ENCODE results near the gene TMED4. TPM values are rescaled to one million over a fixed set of nuclear protein-coding genes. Genes with fewer than 3 reads are reported as not detected.

The TMED4 gene
- total and polyA plus RNA-seq, 2 experiments from 2014 or later, result 43.5 to 98.5 TPM

- Mint-ChIP-seq H3K4me3 (no peak overlapping the region), H3K27me3 (ENCODE audit: insufficient read depth, low read depth, poor library complexity) (peaks cover 11% of the 10 kb centered on the region), H3K27ac (no peak overlapping the region), H3K4me1 (peaks cover 19% of the 10 kb centered on the region), H3K9me3 (no peaks in the 10 kb centered on the region), H3K36me3 (ENCODE audit: low read depth) (peaks cover 14% of the 10 kb centered on the region)
- Histone ChIP-seq H3K27me3 (ENCODE audit: insufficient read depth) (no peaks in the 10 kb centered on the region), H4K20me1 (replicated peaks; ENCODE audit: insufficient read depth) (peaks cover 21% of the 10 kb centered on the region), H2AFZ (no peak overlapping the region), H3F3A (replicated peaks; ENCODE audit: low read depth) (no peaks in the 10 kb centered on the region), H3K4me2 (no peak overlapping the region), H3K4me1 (ENCODE audit: insufficient read depth) (peaks cover 18% of the 10 kb centered on the region), H3K36me3 (ENCODE audit: insufficient read depth) (no peaks in the 10 kb centered on the region; the same call in 1 of the 2 replicates), H3K79me2 (replicated peaks; ENCODE audit: insufficient read depth) (peaks cover 48% of the 10 kb centered on the region), H3K9me2 (ENCODE audit: insufficient read depth) (no peaks in the 10 kb centered on the region), H3K4me3 (no peak overlapping the region), H3K27ac (ENCODE audit: low read depth) (no peak overlapping the region)
- no peak for DNase-seq (ENCODE audit: low spot score)
- TF ChIP-seq STAT1 (IDR thresholded peaks at IDR 0.05; ENCODE audit: unreplicated experiment) (no peak), EZH2phosphoT487 (IDR thresholded peaks at IDR 0.05; ENCODE audit: unreplicated experiment) (no peak), CREB1 (CRISPR knock-in tag; IDR thresholded peaks at IDR 0.05; ENCODE audit: low read depth) (no peak), CTCF (conservative IDR thresholded peaks at IDR 0.05; ENCODE audit: low read depth in 2 of 2) (no peak), ETS1 (IDR thresholded peaks at IDR 0.05) (no peak), POLR2AphosphoS5 (IDR thresholded peaks at IDR 0.05; ENCODE audit: low read depth) (no peak), NANOG (IDR thresholded peaks at IDR 0.05; ENCODE audit: borderline replicate concordance) (no peak)
- ATAC-seq, result peak; percentile 51; the same call in 2 of the 3 replicates
Measured at GRCh38 chr7:44626620-44627019, 44.6 kb upstream of the TMED4 start.

- H3K36me3 ChIP-seq (ENCODE audit: insufficient read depth), result no peaks in the 10 kb centered on the region; the same call in 1 of the 2 replicates
- H3K9me3 Mint-ChIP-seq, result no peaks in the 10 kb centered on the region
- no peaks in the 10 kb centered on the region for H3K27me3 ChIP-seq (ENCODE audit: insufficient read depth)
- peaks cover 28% of the 10 kb centered on the region for H4K20me1 ChIP-seq (replicated peaks; ENCODE audit: insufficient read depth)
- no peak overlapping the region for H3K27ac Mint-ChIP-seq
- H3K4me1 Mint-ChIP-seq, result peaks cover 11% of the 10 kb centered on the region
- H3K79me2 ChIP-seq (replicated peaks; ENCODE audit: insufficient read depth), result peaks cover 49% of the 10 kb centered on the region
- H3K4me3 ChIP-seq, result no peak overlapping the region
- no peak overlapping the region for H3K4me3 Mint-ChIP-seq
- H3K4me2 ChIP-seq, result no peak overlapping the region
- no peak overlapping the region for H3K27ac ChIP-seq (ENCODE audit: low read depth)
- peaks cover 11% of the 10 kb centered on the region for H3K27me3 Mint-ChIP-seq (ENCODE audit: insufficient read depth, low read depth, poor library complexity)
- H3K9me2 ChIP-seq (ENCODE audit: insufficient read depth), result no peaks in the 10 kb centered on the region
- H2AFZ ChIP-seq, result no peak overlapping the region
- peaks cover 9% of the 10 kb centered on the region; the same call in 1 of the 2 replicates for H3K4me1 ChIP-seq (ENCODE audit: insufficient read depth)
- H3F3A ChIP-seq (replicated peaks; ENCODE audit: low read depth), result no peaks in the 10 kb centered on the region
- no peak for DNase-seq (ENCODE audit: low spot score)
- no peak for ATAC-seq
- H3K36me3 Mint-ChIP-seq (ENCODE audit: low read depth), result peaks cover 14% of the 10 kb centered on the region
- TF ChIP-seq ETS1 (IDR thresholded peaks at IDR 0.05) (no peak), ZNF462 (CRISPR knock-in tag; IDR thresholded peaks at IDR 0.05) (no peak)
Measured at GRCh38 chr7:44625526-44626471, 43.8 kb upstream of the TMED4 start.
